BLaER1 treated with 17β-estradiol and CSF1 and Interleukin-3, amounts not matched to agents 10 nM and 100 nM (cell line): ENCODE measurements around the gene FGF6.

ENCODE experiments used
- H3K27ac ChIP-seq, 11 experiments: shearing (Covaris generic); formaldehyde crosslinking; 2 replicates each; pipeline ENCODE4 v1.8.1; 2022
- H3K27me3 ChIP-seq, 11 experiments: shearing (Covaris generic); formaldehyde crosslinking; 2 replicates each; pipeline ENCODE4 v1.8.1; 2022
- H3K36me3 ChIP-seq, 11 experiments: shearing (Covaris generic); formaldehyde crosslinking; 2 replicates each; pipeline ENCODE4 v1.8.1; 2022
- H3K4me1 ChIP-seq, 10 experiments: shearing (Covaris generic); formaldehyde crosslinking; 2 replicates each; pipeline ENCODE4 v1.8.1; 2022
- H3K4me2 ChIP-seq, 11 experiments: shearing (Covaris generic); formaldehyde crosslinking; 2 replicates each; pipeline ENCODE4 v1.8.1; 2022
- H3K4me3 ChIP-seq, 10 experiments: shearing (Covaris generic); formaldehyde crosslinking; 2 replicates each; pipeline ENCODE4 v1.8.1; 2022
- H3K9ac ChIP-seq, 11 experiments: shearing (Covaris generic); formaldehyde crosslinking; 2 replicates each; pipeline ENCODE4 v1.8.1; 2022
- H3K9me3 ChIP-seq, 11 experiments: shearing (Covaris generic); formaldehyde crosslinking; replicated peaks in 1 of 11; 2 replicates each; pipeline ENCODE4 v1.8.1; 2022
- H4K20me1 ChIP-seq, 11 experiments: shearing (Covaris generic); formaldehyde crosslinking; 2 replicates each; pipeline ENCODE4 v1.8.1; 2022
- Cebpa-rat ChIP-seq, 11 experiments: shearing (Covaris generic); IDR thresholded peaks; 2 replicates each; pipeline ENCODE4 v1.8.1; 2022

The FGF6 gene

DNA sequence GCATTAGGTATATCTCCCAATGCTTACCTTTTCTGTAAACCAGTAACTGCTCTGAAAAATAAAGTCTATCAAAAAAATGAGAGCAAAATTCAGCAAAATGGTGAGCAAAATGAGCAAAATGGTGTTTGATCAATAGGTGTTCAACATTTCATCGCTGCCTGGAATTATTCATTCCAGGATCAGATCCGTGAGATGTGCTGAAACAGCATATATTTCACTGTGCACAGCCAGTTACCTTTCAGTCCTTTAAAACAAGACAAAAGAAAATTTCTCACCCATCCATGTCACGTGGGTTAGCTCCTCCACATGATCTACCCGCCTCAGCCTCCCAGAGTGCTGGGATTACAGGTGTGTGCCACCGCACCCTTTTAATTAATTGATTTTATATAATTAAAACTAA, 58.0 kb downstream of the FGF6 start:
- Histone ChIP-seq H3K27ac (no peak overlapping the region), H3K9me3 (no peaks in the 10 kb centered on the region)

GRCh38 chr12:4386801-4387200, 58.8 kb downstream of the FGF6 start:
- no peaks in the 10 kb centered on the region for H4K20me1 ChIP-seq
- no peak overlapping the region for H3K9ac ChIP-seq
- H3K4me2 ChIP-seq = no peak overlapping the region
- H3K4me3 ChIP-seq = no peak overlapping the region
- H3K9me3 ChIP-seq = no peaks in the 10 kb centered on the region
- H3K27me3 ChIP-seq = no peaks in the 10 kb centered on the region
- H3K27ac ChIP-seq = no peak overlapping the region
- no peak for TF ChIP-seq Cebpa-rat (IDR thresholded peaks at IDR 0.05)
- peaks cover 0 to 40% (median 25%) of the 10 kb centered on the region in 10 experiments; a peak in 18 of 20 replicates for H3K4me1 ChIP-seq
- no peaks in the 10 kb centered on the region for H3K36me3 ChIP-seq

More for the DNA sequence above, 58.0 kb downstream of the FGF6 start:
- no peaks in the 10 kb centered on the region for H3K27me3 ChIP-seq
- TF ChIP-seq Cebpa-rat (IDR thresholded peaks at IDR 0.05) = no peak
- no peaks in the 10 kb centered on the region for H4K20me1 ChIP-seq
- H3K36me3 ChIP-seq = no peaks in the 10 kb centered on the region
- H3K4me2 ChIP-seq = no peak overlapping the region
- H3K9ac ChIP-seq = no peak overlapping the region
- H3K4me3 ChIP-seq = no peak overlapping the region
- peaks cover 6 to 48% (median 33%) of the 10 kb centered on the region in 10 experiments for H3K4me1 ChIP-seq
